GM12891 (cell line): ENCODE results near the gene ZNF558.

Source experiments
- PAX5 ChIP-seq: IDR thresholded peaks from 2 replicates; pipeline ENCODE4 v1.6.1; 2011; ENCODE audit warnings: low read length, moderate library complexity, mild to moderate bottlenecking; ENCODE audit not compliant: insufficient read depth, severe bottlenecking
- POLR2A ChIP-seq: IDR thresholded peaks from 2 replicates; pipeline ENCODE4 v1.6.1; 2011; ENCODE audit warnings: low read depth, low read length, control low read depth
- POLR2AphosphoS5 ChIP-seq: IDR thresholded peaks from 2 replicates; pipeline ENCODE4 v1.6.1; 2011; ENCODE audit warnings: low read depth, low read length, control low read depth
- POU2F2 ChIP-seq: IDR thresholded peaks from 2 replicates; pipeline ENCODE4 v1.6.1; 2011; ENCODE audit warnings: low read depth, mild to moderate bottlenecking, control low read depth, low read length, moderate library complexity
- SPI1 ChIP-seq: IDR thresholded peaks from 2 replicates; pipeline ENCODE4 v1.6.1; 2011; ENCODE audit warnings: low read depth, low read length, control low read depth
- TAF1 ChIP-seq: IDR thresholded peaks from 2 replicates; pipeline ENCODE4 v1.6.1; 2011; ENCODE audit warnings: low read depth, low read length, control low read depth

DNA sequence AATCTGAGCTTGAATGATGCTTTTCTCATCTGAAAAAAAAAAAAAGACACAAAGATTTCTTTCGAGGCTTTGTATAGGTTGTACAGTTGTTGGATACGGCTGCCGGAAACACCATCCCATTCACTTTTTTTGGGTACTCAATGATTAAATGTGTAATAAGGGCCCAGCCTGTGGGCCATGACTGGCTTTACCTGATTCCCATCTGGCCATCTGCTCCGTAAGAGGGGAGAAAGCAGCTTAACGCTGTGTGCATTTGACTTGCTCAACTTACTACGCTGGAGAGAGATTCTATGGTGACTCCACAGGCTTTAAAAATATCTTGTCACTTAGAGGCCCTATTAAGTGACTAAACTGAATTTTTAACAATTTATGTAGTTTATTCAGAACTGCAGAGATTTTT is 731 bp downstream of the ZNF558 start:
- TF ChIP-seq SPI1 (no peak), POLR2AphosphoS5 (no peak), POLR2A (no peak), TAF1 (no peak), PAX5 (no peak), POU2F2 (no peak)
